Panc1 (cell line): ENCODE results near the gene MOB3A. TPM values are rescaled to one million over a fixed set of nuclear protein-coding genes. Genes with fewer than 3 reads are reported as not detected.
A peak's percentile ranks its signal among the peaks of the same experiment; 100 is the strongest.

Experiments used
- ATAC-seq: fragments of 200-7000 bp; cut with Tn5 transposase; 2 replicates; pipeline ENCODE4 v1.9.1; 2020; ENCODE audit warnings: mild to moderate bottlenecking, moderate library complexity
- BruUV-seq: library from RNA; stranded (reverse); fragments of 400-500 nt; replicated peaks from 2 replicates; lab custom pipeline; 2021; lab: Mats Ljungman, UMichigan
- CTCF ChIA-PET: fragments of 300-600 bp; sonication (Branson Sonifier 250); formaldehyde crosslinking; loops from one replicate; lab custom pipeline; 2022; ENCODE audit warnings: antibody characterized with exemption; lab: Charles Lee
- POLR2A ChIA-PET: fragments of 300-600 bp; sonication (Branson Sonifier 250); formaldehyde crosslinking; loops from one replicate; lab custom pipeline; 2022; ENCODE audit warnings: antibody characterized with exemption; lab: Charles Lee
- DNase-seq: peaks from one replicate; pipeline ENCODE4 v3.0.0-alpha.2; 2010; ENCODE audit warnings: low read depth, low spot score
- H3K27ac ChIP-seq: 2 replicates; pipeline ENCODE4 v1.5.1; 2011; ENCODE audit warnings: mild to moderate bottlenecking, low read length, inconsistent platforms
- H3K27me3 ChIP-seq: fragments of 200-500 bp; sonication (Bioruptor generic); 2 replicates; pipeline ENCODE4 v1.6.0; 2014; ENCODE audit warnings: low read length, inconsistent platforms; ENCODE audit not compliant: control insufficient read depth, insufficient read depth
- H3K36me3 ChIP-seq: fragments of 200-500 bp; sonication (Bioruptor generic); 2 replicates; pipeline ENCODE4 v1.5.1; 2014; ENCODE audit warnings: inconsistent platforms, mild to moderate bottlenecking, low read length, moderate library complexity; ENCODE audit not compliant: control insufficient read depth, insufficient read depth
- H3K4me1 ChIP-seq: 2 replicates; pipeline ENCODE4 v1.5.1; 2011; ENCODE audit warnings: inconsistent platforms, mild to moderate bottlenecking, low read length, moderate library complexity; ENCODE audit not compliant: control insufficient read depth, insufficient read depth
- H3K4me3 ChIP-seq, 2 experiments: 2 replicates each; pipeline ENCODE4 v1.5.1; 2011 to 2012; ENCODE audit warnings: low read depth in 2 of 2, low read length in 2 of 2, mild to moderate bottlenecking in 2 of 2, inconsistent platforms in 1 of 2, moderate library complexity in 1 of 2
- H3K9me3 ChIP-seq: fragments of 200-500 bp; sonication (Bioruptor generic); 2 replicates; pipeline ENCODE4 v1.5.1; 2014; ENCODE audit warnings: low read depth, mild to moderate bottlenecking, inconsistent platforms, low read length, moderate library complexity; ENCODE audit not compliant: control insufficient read depth, insufficient read depth
- CTCF ChIP-seq: fragments of 450-650 bp; IDR thresholded peaks from 2 replicates; pipeline ENCODE4 v1.5.1; 2017; ENCODE audit warnings: mild to moderate bottlenecking
- POLR2AphosphoS5 ChIP-seq: IDR thresholded peaks from 2 replicates; pipeline ENCODE4 v1.6.1; 2012; ENCODE audit warnings: mild to moderate bottlenecking, low read depth, low read length, moderate library complexity
- SIN3A ChIP-seq: IDR thresholded peaks from 2 replicates; pipeline ENCODE4 v1.6.1; 2012; ENCODE audit warnings: low read depth, mild to moderate bottlenecking, low read length, moderate library complexity, borderline replicate concordance; ENCODE audit not compliant: insufficient read depth
- TCF7L2 ChIP-seq: IDR thresholded peaks from 2 replicates; pipeline ENCODE4 v1.6.1; 2011; ENCODE audit warnings: mild to moderate bottlenecking, low read depth, low read length, inconsistent platforms
- in situ Hi-C: cut with HindIII; loops from 2 replicates; pipeline ENCODE4 v1.10.0; 2016; ENCODE audit warnings: low sequenced_read_pairs, low pct_unique_long_range_greater_than_20kb
- intact Hi-C: fragments of 100-400 bp; cut with micrococcal nuclease; formaldehyde crosslinking; loops from one replicate; pipeline ENCODE4 v1.10.0; 2022; ENCODE audit not compliant: unreplicated experiment
- total RNA-seq: library from RNA; stranded (reverse); gene quantifications from one replicate; pipeline ENCODE4 v1.2.1, GENCODE V29; 2021; ENCODE audit not compliant: unreplicated experiment

MOB3A gene
- total RNA-seq, 1 experiment from 2014 or later = 36.3 TPM

- CTCF ChIA-PET = no interaction called here
- Histone ChIP-seq H3K27me3 (no peaks in the 10 kb centered on the region), H3K4me1 (peaks cover 48% of the 10 kb centered on the region), H3K4me3 (peak overlapping the region; percentile 78 to 84), H3K9me3 (no peaks in the 10 kb centered on the region), H3K36me3 (peaks cover 6% of the 10 kb centered on the region; the same call in 1 of the 2 replicates), H3K27ac (peak overlapping the region; percentile 23)
- in situ Hi-C loops = no loop called here
- DNase-seq = no peak
- POLR2A ChIA-PET = no interaction called here
- TSS peak; percentile 50 for BruUV-seq
- ATAC-seq = no peak
- intact Hi-C loops = no loop called here
- TF ChIP-seq TCF7L2 (peak; percentile 92), POLR2AphosphoS5 (no peak)
These were observed 48.5 kb downstream of the MOB3A start for GRCh38 chr19:2047449-2048103.

GRCh38 chr19:2047076-2047448 lies 49.1 kb downstream of the MOB3A start:
- intact Hi-C loops = no loop called here
- H3K4me3 ChIP-seq = peak overlapping the region in 1 of 2 experiments; percentile 84; a peak in 2 of 4 replicates
- no TSS peak for BruUV-seq
- in situ Hi-C loops = no loop called here
- no peaks in the 10 kb centered on the region for H3K27me3 ChIP-seq
- TF ChIP-seq POLR2AphosphoS5 (no peak), CTCF (no peak)
- H3K36me3 ChIP-seq = peaks cover 6% of the 10 kb centered on the region
- H3K4me1 ChIP-seq = peaks cover 46% of the 10 kb centered on the region
- POLR2A ChIA-PET = no interaction called here
- CTCF ChIA-PET = no interaction called here
- H3K9me3 ChIP-seq = no peaks in the 10 kb centered on the region
- ATAC-seq (no peak), DNase-seq (no peak)
- peak overlapping the region; percentile 23; the same call in 1 of the 2 replicates for H3K27ac ChIP-seq

- peaks cover 46% of the 10 kb centered on the region for H3K4me1 ChIP-seq
- intact Hi-C loops = no loop called here
- in situ Hi-C loops = no loop called here
These were observed 49.8 kb downstream of the MOB3A start for GRCh38 chr19:2046046-2046907.

More at GRCh38 chr19:2046046-2046907, 49.8 kb downstream of the MOB3A start:
- DNase-seq = no peak
- Histone ChIP-seq H3K9me3 (no peaks in the 10 kb centered on the region), H3K4me3 (peak overlapping the region in 1 of 2 experiments; percentile 14; a peak in 1 of 4 replicates), H3K27me3 (no peaks in the 10 kb centered on the region), H3K36me3 (peaks cover 6% of the 10 kb centered on the region), H3K27ac (no peak overlapping the region; the same call in 1 of the 2 replicates)
- BruUV-seq = no TSS peak
- TF ChIP-seq SIN3A = no peak
- no peak for TF ChIP-seq CTCF
- TF ChIP-seq POLR2AphosphoS5 = no peak
- ChIA-PET CTCF (no interaction called here), POLR2A (interaction anchor here (0.6 kb wide), 1 partner anchor 276 kb away, joined by 3 read pairs; no protein-coding TSS in a partner anchor)
- no peak for ATAC-seq
